G401.6 (cell line): Measurements from ENCODE around the gene MFRP.

Experiments used
- FAIRE-seq: peaks from 2 replicates; lab custom pipeline; 2012; peaks lifted over from hg19 to GRCh38; lab: Jason Lieb, UNC

The MFRP gene

DNA sequence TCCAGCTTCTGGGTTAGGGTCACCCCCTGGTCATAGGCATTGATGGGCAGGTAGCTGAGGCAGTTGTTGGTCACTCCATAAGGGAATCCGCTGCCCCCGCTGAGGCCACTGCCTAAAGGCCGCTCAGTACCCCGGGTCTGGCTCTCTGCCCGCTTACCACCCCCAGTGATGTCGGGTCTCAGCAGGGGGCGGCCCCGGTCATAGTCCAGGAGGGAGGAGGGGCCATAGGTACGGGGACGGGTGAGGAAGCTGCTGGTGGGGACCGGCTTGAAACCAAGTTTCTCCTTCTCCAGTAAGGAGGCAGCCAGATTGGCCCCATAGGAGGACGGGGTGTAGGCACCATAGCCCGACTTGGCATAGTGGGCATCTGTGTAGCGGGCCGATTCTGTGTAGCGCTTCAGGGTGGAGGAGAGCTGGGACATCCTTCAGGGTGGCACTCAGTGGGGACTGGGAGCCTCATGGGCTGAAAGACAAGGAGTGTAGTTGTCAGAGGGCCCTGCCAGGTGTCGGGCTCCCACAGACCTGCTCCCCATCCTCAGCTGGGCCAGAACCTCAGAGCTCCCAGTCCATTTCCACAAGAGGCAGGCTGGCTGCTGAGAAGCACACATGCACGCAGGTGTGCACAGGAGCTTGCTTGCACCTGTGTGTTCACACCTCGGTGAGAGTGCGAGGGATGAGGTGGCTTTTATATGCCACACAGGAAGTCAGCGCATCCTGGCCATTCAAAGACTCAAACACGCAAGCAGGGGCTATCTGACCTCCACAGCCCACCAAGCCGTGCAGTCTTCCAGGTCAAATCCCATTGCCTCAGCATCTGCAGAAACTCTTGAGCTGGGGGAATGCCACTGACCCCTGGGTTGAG lies 26.8 kb upstream of the MFRP start:
- FAIRE-seq: no peak

DNA sequence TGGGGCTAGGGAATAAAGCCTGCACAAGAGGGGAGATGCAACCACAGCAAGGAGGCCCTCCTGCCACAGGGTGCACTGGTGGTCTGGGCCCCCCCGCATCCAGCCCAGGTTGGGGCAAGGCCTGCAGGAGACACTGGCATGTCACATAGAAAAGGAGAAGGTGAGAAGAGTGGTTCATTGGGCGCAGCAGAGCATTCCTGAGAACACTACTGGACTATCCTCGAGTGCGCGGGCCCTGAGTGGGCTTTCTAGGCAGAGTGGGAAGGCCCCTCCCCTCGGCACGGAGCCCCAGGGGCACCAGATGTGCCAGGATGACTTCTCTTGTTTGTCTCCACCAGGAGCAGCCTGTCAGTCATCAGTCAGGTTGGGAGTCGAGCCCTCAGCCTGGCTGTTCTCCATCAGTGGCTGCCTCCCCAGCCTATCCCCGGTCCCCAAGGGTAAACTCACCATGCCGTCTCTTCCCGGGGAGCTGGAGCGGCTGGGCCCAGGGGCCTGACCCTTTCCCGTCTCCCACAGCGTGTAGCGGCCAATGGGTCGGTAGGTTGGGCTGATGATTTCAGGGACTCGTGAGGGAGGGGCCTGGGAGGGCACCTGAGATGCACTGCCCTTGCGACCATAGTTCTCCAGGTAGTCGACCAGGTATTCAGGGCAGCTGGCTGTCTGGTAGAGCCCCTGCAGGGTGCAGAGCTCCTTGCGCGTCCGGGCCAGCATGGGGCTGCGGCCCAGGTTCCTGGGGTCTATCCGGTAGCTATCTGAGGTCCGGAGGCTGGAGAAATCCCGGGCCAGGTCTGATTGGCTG lies 26.0 kb upstream of the MFRP start:
- FAIRE-seq: no peak

DNA sequence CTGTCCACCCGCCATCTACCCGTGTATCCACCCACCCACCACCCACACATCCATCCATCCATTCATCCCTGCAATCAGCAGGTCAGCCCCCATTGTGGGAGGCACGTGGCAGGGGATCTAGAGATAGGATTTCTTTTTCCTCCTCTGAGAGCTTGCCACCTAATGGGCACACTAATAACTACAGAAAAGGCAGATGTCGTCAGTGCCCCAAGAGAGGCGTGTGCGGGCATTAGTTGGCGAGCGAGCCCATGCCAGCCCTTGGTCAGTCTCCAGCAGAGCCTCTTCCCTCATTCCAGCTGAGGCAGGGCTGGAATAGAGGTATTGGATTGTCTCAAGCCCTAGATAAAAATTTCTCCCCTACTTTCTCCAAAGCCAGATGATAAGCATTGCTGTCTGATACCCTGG lies 25.3 kb upstream of the MFRP start:
- FAIRE-seq: no peak

DNA sequence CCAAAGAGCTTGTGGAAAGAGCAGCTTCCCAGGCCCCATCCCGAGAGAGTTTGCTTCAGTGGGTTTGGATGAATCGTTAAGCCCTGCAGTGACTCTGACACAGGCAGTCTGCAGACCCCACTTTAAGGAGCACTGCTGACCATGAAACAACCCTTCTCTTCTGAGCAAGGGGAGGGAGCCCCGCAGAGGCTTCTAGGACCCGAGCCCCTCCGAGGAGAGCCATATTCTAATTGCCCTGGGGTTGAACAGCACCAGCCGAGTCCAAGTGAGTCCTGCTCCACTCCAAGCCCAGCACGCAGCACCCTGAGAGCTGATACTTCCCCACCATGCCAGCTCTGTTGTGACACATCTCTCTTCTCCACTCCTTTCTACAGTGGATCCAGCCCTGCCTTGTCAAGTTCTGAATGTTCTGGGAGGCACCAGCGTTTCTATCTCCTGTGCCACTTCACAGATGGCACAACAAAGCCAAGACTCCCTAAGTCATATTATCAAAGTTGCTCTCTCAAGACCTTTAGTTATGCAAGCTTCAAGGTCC lies 24.6 kb upstream of the MFRP start:
- FAIRE-seq: no peak

DNA sequence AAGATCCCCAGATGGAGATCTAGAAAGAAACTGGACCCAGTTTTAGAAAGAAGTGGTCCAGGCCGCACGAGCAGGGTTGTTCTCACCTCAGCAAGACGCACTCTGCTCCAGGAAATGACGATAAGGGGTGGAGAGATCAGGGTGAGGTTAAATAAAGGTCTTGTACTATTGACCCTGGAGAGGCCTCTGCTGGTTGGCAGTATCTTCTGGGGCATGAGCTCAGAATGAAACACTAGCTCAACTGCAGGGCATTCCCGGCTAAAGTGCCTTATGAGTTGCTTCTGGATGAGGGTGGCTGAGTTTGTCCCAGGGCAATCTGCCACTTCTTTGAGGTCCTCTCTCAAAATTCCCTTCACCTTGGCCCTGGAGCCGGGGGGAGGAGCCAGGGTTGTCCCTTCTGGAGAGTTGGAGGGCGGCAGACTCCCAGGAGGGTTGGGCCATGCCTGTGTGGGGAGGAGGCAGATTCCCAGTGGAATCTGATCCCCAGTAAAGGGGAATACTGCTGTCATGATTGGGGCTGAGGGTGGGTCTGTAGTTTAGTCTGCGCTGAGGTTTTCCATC lies 24.1 kb upstream of the MFRP start:
- no peak for FAIRE-seq

DNA sequence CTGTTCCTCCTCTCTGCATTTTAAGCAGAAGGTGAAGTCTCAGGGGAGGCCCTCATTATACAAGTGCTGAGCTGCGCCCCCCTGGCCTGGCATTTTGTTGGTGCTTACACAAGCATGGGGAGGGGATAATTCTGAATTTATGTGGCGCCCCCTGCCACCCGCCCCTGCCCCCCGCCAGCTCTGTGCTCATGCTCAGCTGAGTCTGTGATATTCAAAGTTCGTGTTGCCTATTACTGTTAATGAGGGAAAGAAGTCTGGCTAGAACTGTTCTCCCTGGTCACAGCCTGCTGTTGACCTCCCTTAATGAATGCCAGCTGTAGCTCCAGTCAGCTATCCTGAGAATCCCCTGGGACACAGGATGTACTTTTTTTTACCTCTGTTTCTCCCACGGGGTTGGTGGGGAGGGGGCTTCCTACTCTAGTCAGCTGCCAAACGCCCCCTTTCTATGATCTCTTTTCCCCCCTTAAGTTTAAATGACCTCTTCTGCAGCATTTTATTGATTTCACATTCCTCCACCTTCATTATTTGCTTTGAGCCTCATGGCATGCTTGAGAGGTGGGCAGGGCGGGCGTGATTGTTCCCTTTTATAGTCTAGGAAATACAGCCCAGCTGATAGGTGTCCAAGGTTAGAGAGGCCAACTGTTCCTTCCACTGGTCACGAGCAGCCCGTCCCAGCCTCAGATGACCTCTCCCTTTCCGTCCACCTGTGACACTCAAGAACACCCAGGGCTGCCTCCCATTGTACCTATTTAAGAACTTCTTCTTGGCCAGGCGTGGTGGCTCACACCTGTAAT lies 22.8 kb upstream of the MFRP start:
- FAIRE-seq: no peak

DNA sequence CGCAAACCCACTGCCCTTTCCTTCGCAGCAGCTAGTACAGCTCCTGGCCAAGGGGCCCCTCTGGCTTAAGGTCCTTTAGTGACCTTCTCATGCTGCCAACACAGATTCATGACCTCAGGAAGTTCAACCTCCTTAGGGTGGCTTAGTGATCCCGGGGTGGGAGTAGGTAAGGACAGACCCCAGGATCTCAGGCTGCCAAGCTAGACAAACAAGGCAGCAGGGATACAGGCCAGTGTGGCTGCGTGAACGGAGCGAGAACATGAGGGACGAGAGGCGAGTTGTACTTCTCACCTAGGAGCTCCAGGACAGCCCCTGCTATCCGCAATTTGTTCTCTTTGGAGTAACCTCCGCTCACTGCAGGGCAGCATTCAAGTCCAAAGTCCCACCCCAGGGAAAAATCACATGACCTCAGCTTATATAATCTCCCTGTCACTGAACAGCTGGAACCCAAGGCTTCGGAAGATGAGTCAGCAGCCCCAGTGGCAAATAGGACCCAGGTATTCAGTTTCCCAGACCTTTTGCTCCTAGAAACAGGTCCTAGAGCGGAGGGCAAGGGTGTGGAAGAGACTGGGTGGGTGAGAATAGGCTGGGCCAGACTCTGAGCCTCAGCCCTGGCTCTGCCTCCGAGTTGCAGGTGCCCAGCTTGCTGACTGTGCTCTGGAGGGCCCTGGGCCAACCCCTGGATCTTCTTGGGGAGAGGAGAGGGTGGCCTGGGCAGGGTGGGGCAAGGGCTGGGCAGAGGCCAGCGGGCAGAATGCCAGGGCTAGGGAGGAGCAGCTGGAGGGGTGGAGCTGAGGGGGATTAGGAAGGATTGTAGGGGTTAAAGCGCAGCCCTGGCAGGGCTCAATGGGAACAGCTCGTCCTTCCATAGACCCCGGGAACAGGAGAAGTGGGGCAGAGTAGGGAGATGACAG lies 21.9 kb upstream of the MFRP start:
- no peak for FAIRE-seq

DNA sequence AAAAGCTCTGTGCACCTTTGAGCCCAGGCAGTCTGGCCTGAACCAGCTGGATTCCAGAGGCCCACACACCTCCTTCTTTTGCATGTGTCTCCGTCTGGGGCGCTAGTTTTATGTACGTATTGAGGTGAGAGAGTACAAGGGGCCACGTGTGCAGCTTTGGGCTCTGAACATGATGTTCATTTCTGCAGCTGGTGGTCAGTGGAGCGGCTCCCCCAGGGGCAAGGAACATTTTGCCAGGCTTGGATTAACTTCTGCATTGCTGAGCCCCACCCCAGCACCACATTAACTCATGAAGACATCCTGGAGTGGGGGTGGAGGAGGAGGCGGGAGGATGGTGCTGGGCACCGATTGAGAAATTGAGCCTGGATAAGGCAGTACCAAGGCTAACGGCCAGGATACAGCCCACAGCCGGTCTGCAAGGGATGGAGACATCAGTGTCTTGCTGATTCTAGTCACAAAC lies 21.2 kb upstream of the MFRP start:
- no peak for FAIRE-seq

DNA sequence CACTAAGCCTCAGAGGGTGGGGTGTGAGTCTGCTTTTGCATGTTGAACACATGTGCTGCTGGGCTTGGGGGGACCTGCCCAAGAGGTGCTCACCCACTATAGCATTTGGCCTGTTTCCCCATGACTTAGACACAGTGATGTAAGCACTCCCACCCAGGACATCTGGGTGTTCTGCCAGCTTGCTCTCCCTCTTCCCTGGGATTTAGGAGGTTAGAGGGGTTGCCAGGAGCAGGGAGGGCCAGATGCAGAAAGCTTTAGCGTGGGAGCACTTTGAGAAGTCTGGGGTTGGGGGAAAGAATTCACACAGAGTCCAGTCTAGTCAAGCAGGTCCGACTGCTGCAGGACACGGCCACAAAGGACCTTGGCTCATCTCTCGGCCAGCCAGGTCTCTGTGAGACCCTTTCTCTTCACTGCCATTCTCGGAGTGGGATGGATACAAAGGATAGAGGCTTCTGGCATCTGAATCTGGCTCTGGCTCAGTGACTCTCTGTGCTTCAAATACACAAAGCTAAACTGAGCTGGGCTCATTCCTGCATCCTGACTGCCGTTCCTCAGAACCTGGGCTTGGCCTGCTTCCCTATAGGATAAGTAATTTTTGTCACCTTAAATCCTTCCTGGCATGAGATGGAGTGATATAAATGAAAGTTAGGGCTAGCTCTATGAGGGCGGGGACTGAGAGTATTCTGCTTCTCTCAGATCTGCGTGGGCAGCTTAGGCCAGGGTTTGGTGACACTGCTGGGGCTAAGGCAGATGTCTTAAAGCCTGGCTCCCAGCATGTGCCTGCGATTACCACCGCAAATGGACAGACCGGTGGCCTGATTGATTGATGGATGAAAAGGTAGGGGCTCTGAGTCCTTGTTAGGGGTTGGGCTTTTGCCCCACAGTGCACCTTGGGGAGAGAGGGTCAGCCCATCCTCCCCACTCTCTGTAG lies 20.4 kb upstream of the MFRP start:
- no peak for FAIRE-seq

DNA sequence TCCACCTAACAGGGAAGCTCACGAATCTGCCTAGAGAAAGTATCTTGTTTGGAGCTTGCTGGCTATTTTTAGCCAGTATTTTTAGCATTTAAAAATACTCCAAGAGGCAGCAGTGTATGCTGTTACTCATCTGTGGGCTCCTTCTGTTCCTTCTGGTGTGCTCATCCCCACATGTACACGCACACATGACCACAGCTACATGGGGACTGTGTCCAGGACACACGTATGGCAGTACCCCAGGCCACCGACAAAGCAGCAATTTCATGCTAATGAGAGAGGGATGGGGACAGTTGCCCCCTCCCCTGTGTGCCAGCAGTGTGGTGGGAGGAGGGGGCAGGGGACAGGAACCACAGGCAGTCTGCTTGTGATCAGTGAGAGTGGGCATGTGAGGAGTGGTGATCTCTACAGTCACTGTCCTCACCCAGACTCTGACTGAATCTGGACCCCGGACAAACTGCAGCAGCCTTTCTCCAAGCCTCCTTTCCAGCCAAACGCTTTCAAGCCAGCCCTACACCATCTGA lies 18.6 kb upstream of the MFRP start:
- FAIRE-seq: no peak

DNA sequence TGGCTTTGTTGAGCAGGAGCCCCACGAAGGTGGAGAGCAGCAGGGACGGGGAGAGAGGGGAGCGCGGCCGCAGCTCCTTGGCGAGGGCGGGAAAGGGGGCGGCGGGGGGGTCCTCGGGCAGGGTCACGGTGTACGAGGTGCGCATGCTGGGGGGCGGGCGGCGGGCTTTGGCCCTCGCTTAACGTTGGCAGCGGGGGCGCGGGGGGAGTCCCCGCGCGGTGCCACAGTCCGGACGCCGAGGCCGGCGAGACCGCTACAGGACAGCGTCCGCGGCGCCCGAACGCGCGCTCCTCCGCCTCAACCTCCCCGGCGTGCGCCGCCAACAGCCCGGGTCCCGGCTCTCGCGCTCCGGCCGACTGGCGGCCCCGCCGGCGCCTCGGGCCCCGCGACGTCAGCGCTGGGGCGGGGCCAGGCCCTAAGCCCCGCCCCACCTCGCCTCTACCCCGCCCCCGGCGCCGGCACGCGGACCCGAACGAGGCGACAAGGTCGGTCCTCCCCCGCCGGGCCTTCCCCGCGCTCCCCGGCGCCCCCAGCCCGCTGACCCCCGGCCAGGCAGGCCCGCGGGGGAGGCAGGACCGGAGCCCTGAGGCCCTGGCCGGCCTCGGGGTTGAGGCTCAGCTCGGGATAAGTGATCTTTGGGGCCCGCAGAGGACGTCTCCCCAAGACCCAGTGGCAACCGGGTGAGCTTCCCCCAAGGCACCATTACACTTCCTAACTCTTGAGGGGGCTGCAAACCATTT lies 17.5 kb upstream of the MFRP start:
- no peak for FAIRE-seq

DNA sequence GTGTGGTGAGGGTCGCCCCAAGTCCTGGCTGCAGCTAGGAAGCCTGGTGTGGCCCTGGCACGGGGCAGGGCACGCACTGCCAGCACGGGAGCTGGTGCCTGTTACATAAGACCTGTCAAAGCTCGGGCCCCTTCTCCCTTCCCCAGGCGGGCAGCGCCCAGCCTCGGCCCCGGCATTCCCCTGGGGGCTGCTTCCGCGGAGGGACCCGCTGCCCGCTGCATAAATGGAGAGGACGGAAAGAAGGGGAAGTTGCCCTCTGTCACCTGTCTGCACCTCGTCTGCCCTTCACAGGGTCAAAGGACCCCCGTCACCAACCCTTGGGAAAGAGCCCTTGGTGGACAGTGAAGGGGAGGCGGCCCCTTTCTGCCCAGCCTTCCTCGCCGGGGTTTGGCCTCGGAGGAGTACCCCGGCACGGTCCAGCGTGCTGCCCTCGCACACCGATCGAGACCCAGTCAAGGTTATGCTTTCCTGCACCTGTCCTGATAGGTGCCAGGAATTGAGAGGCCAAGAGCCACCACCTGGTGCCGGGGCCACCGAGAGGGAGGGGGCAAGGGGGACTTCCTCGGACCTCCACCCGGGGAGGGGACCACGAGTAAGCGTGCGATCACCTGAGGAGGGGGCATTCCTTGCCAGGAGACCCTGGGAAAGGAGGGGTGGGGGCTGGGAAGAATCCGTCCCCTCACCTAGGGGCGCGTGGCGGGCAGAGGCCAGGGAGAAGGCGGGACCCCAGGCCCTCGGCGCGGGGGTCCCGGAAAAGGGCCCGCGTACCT lies 16.8 kb upstream of the MFRP start:
- no peak for FAIRE-seq

DNA sequence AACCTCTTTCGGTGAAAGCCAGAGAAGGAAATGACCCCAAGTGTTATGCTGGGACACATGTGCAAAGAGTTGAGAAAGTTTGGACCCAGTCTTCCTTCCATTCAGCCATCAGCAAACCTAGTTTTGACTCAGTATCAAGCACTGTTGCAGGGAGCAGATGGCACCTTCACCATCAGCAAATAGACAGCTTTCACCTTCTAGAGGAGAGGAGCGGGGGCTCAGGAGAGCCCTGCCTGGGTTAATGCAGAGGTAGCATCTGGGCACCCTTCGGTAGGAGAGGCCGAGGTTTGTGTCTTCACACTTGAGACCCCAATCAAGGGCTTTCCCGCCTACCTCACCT lies 16.2 kb upstream of the MFRP start:
- FAIRE-seq: no peak

DNA sequence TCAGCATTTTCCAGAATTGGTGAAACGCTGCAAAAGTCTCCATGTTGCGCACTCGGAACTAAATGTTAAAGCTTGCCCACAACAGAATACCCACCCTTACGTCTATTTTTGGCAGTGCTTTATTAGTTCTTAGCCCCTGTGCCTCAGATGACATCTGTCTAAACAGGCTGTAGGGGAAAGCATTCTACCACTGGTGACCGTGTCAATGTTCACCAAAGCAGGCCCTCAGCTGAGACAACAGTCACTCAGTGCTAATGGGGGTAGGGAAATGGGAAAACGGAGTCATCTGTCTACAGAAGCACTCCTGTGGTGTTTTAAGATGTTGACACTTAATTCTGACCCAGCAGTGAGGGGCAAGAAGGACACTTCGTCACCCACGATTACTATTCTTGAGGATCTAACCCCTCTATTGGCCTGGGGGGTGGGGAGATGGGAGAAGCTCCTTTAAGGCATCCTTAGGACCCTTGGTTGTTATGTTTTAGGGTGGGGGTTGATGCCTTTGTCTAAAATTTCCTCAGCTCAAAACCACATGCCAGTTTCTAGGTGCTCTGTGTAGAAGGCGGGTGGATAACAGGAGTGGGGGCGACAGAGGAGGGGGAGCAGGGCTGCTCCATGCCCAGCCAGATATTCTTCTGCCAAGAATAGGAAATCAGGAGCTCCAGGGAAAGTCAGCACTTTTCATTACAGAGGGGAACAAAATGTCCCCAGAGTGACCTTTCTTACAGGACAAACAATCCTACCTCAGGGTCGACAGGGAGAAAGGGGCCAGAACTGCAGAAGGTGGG lies 15.6 kb upstream of the MFRP start:
- no peak for FAIRE-seq

DNA sequence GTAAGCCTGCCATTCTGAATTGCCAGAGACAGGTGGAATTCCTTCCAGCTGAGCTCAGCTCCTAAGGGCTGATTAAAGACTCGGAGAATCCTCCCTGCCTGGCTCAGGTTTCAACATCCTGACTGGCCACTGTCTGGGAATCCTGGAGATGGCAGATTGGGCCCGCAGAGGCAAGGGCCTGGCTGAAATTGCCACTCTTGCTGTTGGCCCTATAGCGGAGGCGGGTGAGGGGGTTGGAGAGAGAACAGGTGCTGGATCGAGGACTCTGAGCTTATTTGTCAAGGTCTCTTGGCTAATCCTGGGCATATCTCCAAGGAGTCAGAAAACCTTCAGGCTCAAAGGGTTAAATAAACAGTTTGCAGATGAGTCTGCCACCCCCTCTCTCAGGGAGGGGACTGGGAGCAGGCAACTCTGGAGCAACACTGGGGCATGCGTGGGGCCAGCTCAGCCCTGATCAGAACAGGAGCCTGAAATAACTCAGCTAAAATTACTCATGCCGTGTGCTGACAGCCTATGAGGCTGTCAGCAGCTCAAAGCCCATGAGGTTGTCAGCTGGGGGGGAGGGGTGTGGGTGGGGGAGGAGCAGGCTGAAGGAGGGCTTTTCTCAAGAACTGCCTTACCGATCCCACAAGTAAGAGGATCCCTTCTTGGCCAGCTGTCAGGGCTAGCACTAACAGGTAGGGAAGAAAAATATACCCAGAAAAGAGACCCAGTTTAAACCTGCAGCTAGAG lies 14.7 kb upstream of the MFRP start:
- FAIRE-seq: peak; percentile 66

DNA sequence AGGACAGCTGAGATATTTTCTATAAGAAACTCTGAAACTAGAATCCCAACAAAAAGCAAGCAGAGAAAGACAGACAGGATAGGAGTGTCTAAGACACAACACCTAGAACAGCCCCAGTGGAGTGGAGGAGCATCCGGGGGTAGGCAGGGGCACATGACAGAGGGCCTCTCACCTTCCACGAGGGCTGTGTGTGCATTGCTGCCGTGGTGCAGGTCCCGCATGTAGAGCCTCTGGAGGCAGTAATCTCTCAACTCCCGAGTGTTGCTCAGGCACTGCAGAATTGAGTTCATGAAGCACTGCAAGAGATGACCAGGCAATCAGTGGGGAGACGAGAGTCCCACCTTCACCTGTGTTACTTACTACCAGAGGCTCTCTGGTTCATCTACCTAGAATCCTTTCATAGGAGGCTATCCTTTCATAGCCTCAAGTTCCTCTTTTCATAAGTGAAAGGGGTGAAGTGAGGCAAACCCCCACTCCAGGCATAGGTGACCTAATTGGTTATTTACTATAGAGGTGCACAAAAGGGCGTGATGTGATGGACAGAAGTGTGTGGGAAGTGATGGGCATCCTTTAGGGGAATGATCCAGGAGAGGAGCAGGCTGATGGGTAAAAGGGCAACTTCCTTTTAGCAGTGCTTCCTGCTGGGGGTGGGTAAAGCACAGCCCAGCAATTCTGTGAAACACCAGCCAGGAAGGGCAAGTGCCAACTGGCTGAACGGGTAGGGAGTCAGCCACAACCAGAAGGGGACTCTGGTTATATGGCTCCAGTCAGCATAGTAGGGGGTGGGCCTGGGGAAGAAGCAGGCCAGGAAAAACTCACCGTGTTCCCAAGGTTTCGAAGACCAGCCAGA lies 13.1 kb upstream of the MFRP start:
- no peak for FAIRE-seq
